ENCODE results near the gene MGMT.
A peak's percentile ranks its signal among the peaks of the same experiment; 100 is the strongest.

Gene MGMT

DNA sequence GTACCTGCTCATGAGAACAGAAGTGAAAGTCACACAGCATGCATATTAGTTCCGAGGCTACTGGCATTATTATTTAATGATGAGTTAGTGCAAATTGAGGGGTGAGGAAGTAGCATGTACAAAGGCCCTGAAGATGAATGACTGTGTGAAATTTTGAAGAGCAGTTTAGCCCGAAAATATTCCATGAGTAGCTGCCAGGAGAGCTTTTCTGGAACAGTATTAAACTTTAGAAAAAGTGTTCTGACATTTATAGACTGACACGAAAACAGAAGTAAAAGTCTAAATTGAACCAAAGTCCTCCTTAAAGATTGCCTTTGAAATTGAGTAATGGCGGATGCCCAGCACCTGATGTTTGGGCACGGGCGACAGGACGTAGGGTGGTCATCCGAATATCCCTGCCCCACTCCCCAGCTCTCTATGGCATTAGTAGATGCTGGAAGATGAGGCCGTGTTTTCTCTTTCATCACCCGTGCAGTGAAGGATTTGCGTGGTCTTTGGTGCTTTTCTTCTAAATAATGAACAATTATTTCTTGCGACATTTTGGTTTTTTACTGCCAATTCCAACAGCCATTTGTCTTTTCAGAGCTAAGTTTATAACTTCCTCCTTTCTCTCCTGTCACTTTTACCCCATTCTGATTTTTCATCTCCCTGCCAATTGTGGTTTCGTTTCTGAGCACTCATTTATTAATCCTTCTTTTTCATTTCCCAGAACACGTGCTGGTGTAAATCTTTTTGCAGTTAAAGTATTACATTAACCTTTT, 192.6 kb downstream of the MGMT start:
- DNase-seq: no peak

DNA sequence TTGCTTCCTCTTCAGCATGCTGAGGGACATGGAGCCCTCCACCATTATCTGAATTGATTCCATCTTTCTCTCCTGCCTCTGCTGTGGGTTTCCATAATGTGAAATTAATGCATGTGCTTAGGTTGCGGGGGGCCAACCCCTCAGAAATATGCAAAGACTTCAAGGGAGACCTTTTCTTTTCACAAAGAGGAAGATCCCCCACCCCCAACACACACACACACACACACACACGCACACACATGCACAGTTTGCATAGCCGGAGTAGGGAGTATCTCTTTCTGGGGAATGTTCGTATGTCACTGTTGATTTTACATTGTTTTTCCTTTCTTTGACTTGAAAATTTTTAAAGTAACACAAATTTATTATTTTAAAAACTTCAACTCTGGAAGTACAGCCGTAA, 193.5 kb downstream of the MGMT start:
- no peak for DNase-seq

DNA sequence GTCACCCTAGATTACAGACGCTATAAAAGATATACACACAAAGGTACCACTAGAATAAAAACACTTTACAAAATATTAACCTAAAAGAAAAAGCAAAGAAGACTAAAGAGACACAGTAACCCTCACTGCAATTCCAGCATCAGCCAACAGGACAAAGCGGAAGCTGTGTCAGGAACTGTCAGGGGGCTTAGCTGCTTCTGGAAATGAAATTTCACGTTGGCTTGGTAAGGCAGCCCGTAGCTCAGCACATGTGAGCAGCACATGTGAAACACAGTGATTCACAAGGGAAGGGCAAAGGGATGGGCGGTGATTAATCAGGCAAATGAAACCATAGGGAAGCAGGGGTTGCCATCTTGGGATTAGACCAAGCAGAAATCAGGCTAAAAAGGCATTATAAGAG, 195.4 kb downstream of the MGMT start:
- no peak for DNase-seq

DNA sequence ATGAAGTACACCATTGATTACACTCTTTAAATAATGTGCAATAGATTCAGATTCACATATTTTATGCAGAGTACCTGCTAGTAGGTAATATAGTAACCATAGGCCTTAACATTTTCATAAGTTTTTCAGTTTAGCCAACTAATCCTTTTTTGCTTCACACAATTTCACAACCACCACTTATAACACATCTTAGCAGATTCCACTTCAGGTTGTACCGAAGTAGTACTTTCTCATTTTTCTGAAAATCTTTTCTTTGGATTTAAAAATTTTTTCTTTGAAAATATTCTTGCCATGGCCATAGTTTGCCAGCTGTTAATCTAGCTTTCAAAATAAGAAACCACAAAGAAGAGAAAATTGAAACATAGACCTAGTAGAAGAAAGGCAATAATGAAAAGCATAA, 203.1 kb downstream of the MGMT start:
- DNase-seq: no peak

DNA sequence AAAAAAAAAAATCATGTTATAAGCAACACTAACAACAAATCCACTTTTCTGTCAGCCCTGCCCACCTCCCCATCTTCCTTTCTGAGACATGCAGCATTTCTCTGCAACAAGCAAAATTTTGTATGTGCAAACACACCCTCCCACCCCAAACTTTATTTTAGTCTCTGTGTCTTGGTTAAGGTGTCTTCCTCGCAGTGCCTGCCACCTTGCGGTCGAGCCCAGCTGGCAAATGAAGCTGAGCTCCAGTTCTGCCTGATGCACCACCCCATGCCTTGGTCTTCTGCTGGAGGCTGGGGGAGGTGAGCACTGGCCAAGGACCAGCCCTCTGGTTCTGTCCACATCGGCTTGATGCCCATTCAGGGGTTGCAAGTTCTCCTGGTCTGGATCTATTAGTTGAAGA, 206.3 kb downstream of the MGMT start:
- no peak for DNase-seq

DNA sequence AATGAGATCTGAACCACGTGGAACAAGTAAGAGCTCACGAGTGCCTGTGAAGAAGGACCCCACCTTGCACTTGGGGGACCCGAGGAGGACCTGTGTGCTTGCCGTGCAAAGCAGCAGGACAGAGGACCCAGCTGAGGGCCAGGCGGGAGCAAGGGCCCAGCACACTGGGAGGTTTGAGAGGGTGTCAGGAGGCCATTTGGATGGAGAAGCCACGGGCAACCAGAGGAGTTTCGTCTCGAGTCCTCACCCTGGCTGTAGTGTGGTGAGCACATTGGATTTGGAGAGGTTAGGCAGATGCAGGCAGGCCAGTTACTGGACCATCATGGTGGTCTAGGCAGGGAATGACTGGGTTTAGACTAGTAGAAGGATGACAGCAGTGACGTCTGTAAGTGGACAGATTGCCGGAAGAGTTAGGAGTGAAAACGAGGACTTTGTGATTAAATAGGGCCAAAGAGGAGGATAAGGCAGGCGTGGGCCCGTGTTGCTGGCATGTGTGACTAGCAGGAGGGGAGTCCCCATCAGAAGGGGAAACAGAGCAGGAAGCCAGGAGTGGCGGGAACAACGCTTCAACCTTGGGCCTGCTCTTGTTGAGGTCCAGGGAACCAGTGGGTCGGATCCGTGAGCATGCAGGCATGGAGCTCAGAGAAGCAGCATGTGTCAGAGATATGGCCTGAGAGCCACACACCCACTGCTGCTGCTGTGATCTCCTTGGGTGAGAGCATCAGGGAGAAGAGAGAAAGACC, 208.2 kb downstream of the MGMT start:
- DNase-seq: no peak

DNA sequence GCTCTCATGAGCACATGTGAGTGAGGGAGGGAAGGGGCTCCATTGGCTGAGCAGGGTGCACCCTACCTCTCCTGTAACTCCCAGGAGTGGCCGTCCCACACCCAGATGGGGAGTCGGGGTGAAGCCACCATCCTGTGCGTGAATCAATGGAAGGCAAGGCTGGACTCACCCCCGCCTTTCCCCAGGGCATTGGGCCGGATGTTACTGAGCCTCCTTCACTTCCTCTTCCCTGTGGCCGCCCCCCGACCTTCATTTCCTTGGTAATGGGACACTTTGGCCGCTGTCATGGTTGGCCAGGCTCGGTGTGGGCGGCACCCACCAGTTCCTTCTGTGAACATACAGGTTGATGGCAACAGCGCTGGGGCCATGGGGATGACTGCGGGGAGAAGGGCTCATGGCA, 209.0 kb downstream of the MGMT start:
- DNase-seq: no peak

DNA sequence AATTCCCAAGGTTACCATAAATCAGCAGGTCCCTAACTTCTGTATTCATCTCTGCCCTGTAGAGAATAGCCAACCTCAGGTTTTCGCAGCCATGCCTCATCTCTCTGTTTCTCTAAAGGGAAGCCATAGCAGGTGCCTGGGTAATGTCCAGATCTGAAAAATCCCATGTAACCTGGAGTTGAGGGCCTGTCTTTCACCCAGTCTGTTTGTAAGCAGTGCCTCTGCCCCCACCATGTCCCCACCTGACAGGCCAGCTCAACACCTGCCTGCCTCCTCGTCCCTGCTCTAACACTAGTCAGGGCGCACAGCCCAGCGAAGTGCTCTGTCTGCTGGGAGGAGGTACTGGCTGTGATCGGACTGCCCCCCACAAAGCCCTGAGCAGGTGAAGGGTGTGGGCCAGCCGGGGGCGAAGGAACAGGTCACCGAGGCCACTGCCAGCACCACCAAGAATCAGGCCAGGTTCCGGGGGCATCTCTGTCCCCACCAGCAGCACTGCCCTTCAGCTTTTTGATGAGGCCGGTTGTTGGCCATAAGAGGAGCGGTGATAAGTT, 210.4 kb downstream of the MGMT start:
- no peak for DNase-seq

DNA sequence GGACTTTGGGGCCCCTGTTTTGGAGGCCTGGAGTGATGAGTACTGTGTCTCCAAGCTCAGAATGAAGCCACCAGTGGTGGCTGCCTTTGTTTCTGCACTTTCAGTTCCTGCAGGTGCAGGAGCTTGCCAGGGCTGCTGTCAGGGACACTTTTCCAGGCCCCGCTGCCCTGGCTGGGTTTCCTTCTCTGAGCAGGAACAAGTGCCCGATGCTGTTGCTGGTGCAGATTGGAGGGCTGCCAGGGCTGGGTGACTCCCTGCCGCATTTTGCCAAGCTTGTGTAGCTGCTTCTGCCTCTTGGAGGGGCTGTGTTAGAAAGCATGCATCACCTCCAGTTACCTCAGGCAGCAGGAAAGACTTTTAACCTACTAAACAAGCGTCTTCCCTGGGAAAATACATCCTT, 211.1 kb downstream of the MGMT start:
- DNase-seq: no peak

DNA sequence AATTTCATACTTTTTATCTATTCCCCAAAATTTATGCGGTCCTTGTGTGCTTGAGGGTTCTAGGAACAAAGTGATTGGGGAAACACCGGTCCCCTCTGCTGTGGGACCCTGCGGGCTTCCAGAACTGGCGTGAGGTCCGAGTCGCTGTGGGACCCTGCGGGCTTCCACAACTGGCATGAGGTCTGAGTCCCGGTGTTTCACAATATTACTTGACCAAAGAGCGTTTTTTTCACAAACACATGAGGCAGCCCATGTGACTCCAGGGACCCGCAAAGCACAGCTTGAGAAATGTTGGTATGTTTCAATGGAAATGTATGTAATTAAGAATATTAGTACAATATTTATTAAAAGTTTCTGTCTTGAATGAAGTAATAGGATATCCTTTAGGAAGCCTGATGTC, 212.2 kb downstream of the MGMT start:
- DNase-seq: no peak

DNA sequence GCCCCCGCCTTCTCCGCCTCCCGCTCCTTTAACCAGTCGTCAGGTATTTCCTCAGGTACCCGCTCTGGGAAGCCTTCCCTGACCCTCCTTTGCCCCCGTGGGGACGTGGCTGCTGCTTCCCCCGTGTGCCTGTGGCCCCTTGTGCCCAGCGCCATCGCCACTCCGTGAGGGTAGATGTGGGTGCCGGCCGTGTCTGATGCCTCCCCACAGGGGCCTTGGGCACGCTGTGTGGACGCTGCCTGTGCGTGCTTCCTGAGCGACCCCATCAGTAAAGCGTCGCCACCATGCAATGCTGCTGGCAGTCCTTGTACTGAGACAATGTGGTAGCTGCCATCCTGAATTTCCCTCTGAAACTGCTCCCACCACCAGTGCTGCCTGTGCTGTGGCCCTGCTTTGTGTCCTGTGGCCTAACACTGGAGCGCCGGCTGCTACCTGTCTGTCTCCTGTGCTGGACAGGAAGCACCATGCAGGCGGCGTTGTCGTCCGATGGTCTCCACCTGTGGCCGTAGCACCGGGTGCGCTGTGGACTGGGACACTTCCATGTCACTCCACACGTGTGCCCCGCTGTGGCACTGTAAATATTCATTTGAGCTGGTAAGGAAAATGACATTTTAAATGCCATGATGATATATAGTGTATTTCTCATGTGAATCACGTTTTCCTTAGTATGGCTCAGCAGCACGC, 213.8 kb downstream of the MGMT start:
- DNase-seq: no peak

DNA sequence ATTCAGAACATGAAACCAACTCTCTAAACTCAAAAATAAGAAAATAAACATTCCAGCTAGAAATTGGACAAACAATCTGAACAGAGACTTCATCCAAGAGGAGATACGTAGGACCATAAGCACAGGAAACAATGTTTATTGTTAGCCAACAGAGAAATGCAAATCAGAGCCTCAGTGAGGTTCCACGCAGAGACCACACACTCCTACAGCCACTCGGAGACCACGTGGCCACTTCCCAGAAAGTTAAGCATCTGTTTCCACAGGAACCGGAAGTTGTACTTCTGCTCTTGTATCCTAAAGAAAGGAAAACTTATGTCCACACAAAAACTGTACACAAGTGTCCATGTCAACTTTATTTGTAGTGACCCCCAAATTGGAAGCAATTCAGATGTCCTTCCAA, 214.8 kb downstream of the MGMT start:
- DNase-seq: no peak

DNA sequence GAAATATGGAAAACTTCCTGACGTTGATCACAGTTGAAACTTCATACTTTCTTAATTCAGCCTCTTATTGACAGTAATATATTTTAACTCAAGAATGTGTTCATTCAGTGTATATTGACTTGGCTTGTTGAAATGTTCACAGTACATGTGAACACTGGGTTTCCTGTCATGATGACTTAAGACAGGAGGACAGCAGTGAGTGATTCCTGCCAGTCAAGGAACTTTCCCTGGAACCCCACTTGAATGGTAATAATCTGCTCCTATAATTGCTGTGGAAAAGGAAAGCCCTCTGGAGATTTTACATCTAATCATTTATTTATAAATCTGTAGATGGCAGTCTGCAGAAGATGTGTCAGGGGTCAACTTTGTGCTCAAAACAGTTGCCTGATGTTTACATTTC, 216.5 kb downstream of the MGMT start:
- DNase-seq: no peak

DNA sequence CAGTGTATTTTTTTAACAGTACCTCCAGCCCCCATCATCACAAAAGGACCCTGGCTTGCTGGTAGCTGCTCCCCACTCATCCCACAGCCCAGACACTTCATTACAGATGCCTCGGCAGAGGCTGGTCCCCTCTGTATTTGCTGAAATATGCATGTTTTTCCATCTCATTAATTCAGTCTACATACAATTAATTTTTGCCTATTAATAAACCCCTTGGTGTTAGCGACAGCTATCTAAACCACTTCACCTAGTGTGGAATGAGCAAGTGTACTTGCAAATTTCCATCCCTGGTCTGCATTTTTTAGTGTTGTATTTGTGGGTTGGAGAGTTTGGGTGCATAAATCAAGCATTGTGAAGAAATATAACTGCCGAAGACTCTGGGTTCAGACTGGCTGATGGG, 216.9 kb downstream of the MGMT start:
- DNase-seq: no peak

DNA sequence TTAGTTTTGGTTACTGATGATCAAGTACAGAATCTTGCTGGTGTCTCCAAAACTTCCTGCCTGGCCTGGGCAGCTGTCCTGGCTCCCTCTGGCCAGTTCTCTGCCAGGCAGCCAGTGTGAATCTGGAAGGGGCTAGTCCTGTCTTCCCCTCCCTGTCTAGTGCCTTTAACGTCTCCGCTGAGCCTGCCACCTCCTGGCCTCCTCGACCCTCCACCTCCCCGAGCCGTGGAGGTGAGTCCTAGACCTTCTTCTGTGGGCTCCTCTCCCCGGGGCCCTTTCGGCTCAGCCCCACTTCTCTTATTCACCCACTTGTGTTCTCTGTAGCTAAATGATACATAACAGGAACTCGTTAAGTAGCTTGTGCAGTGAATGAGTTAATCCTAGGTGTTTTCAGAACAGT, 218.2 kb downstream of the MGMT start:
- no peak for DNase-seq

DNA sequence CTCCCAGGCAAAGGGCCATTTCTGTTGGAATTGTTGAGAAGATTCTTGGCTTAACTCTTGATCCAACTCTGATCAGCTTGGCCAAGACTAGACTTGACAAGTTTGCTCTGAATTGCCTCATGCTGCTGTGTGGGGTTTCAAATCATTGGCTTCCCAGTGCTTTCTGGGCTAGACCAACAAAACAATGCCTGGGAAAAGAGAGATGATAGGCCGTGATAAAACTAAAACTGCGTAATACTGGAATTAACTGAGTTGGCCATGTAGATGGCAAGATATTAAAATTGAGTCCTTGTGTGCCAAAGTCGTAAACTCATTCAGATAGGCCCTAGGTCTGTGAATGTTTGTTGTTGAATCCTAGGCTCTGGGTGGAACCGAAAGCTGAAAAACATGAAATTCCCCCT, 222.6 kb downstream of the MGMT start:
- no peak for DNase-seq

DNA sequence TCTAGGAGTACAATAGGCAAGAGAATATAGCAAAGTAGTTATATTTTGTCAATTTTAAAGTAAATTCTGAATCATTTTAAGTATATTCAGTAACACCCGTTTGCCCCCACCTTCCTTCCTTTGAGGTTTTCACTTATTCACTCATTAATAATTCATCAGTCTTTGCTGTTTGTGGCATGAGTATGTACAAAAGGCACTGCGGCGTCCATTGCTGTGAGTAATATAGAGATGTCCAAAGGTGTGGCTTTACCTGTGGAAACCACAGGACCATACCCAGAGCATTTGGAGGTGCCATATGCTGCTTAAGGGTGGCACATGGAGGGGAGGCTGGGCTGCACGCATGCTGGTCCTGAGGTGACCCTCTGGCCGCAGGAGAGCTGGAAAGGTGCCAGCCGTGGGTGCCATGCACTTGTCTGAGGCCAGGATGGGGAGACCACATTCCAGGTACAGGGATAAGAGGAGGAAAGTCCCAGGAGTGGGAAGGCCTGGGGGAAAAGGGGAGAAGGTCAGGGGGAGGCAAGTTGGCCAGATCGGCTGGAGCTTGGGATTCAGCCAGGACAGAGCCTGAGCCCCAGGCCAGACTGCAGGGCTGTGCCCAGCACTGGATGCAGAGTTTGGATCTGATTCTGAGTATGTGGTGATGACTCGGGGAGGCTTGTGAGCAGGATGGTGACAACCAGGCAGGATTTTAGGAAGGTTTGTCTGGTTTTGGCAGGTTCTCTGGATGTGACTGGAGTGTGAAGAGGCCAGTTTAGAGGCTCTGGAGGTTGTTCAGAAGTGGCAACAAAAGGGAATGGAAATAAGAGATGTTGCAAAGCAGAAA, 223.4 kb downstream of the MGMT start:
- DNase-seq: no peak

DNA sequence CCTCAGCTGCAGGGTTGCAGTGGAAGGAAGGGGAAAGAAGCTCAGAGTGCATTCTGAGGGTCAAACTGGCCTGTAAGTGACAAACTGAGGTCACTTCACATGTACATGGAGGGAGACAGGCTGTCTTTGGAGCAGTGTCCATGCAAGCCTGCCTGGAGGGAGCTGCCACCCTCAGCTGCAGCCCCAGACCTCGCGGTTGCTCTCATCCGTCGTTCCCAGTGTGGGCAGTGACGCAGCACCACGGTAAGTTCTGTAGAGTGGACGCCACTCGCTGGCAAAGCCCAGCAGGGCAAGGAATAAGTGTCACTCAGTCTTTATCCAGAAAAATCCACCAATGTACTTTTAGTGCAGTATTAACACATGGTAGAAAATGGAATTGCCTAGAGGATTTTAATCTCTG, 225.7 kb downstream of the MGMT start:
- no peak for DNase-seq

DNA sequence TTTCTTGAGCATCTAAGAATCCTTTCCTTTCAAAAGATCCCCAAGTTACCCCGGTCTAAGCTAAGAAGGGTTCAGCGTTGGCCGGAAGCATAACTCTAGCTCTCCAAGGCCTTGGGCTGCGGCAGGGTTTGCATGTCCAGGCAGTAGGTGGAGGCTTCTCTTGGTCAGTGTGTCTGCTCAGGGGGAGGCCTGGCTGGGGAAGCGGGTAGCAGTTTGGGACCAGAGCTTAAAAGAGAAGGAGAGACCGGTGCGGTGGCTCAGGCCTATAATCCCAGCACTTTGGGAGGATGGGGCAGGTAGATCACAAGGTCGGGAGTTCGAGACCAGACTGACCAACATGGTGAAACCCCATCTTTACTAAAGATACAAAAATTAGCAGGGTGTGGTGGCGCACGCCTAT, 226.3 kb downstream of the MGMT start:
- no peak for DNase-seq

DNA sequence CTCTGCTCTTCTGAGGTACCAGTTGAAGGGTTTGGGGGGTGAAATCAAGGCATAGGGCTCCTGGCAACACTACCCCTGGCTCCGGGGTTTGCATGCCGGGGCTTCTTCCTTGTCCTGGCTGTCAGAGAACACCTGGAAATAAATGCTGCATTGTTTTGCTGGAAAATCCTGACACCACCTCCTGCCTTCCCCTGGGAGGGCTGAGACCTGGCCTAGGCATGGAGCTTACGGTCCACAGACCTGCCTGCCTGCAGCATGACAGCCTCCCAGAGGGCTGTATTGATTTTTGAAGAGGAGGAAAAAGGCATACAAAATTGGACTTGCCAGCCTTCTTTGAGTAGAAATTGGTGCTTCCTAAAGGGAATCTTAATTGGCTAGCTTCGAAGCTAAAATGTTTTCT, 227.1 kb downstream of the MGMT start:
- no peak for DNase-seq

DNA sequence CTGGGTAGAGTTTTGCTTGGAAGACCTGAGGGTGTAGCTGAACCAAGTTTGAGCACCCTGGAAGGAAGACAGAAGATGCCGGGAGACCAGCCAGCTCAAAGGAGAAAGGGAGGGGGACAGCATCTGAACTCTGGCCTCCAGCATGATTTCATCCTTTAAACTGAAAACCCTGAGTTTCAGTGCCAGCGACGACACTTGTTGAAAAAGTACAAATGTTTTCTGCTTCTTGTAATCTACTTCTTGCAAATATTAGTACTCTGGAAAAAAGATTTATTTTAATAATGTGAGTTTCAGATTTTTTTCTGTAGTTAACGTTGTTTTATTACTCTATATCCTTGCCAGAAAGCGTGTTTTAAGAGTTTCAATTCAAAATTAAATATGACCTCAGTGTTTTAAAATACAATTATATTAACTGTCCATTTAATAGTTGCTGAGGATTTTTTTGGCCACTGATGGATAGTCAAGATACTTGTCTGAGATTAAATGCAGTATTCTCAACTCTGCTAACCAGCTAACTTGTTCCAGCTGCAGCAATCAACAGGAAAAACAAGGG, 227.7 kb downstream of the MGMT start:
- DNase-seq: no peak

DNA sequence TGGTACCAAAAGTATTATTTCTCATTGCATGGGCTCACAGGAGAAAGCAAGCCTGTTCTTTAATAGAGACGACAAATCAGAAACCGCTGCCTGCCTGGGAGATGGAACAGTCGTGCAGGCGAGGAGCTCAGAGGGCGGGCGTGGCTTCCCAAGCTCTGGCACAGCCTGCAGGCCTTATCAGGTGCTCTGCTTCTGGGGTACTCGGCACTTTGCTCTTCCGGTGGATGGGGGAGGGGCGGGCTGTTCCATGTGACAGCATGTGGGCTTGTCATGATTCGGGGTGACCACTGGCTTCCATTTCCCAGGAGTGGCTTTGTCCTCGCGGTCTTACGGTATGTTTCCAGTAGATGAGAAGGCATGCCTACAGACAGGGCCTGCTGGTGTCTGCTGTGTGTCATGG, 228.6 kb downstream of the MGMT start:
- peak; percentile 57 for DNase-seq

DNA sequence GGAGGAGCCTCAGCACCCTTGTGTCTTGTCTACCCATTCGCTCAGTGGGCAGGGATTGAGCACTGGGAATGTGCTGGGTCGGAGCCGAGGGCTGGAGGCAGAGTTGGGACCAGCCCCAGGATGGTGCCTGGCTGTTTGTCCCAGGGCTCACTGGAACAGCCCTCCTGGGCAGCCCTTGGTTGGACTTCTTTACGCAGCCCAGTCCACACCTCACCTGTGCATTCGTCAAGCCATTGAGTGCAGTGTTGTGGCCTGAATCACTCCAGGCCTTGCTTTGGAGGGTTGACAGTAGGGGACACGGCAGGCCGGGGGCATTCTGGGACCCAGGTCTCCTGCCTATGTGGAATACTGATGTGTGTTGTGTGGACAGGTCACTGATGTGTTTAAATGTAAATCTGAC, 229.6 kb downstream of the MGMT start:
- DNase-seq: no peak
